NCI-H1436 treated with DMSO at 0.1 percent for 48 hours (cell line): ENCODE measurements around the gene ATP11A.
"Not testable (repeated sequence)": the region's sequence is repeated elsewhere in the genome, so short reads cannot be mapped to it uniquely, and the experiment has no call there.

Source experiments
- DNase-seq: peaks from one replicate; lab custom pipeline; 2025; lab: John Stamatoyannopoulos, UW

The ATP11A gene

DNA sequence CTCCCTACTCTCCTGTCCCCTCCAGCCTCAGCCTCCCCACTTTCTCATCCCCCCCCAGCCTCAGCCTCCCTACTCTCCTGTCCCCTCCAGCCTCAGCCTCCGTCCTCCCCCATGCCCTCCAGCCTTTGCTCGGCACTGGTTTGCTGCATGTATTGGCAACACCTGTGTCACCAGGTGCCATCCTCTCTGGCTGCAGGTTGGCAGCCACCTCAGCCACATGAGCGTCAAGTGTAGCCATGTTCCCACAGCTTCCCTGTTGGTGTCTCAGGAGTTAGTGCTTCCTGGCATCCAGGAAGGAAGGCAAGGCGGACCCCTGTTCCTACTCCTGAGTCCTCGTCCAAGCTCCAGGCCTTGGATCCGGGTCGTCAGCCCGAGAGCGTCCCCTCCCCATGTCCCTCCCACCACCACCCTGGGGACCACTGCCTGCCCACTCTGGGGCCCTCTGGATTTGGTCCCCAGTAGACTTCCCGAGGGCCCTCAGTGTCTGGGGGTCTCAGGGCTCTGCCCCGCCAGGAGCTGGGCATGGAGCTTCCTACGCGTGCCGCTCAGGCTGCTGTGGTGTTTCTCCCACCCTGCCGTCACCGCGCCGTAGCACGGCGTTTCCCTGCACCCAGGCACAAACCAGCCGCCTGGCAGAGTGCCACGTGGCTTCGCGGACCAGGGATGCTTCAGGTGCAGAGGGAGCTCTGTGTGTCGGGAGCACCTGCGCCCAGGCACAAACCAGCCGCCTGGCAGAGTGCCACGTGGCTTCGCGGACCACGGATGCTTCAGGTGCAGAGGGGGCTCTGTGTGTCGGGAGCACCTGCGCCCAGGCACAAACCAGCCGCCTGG is 150.8 kb downstream of the ATP11A start:
- no peak for DNase-seq

DNA sequence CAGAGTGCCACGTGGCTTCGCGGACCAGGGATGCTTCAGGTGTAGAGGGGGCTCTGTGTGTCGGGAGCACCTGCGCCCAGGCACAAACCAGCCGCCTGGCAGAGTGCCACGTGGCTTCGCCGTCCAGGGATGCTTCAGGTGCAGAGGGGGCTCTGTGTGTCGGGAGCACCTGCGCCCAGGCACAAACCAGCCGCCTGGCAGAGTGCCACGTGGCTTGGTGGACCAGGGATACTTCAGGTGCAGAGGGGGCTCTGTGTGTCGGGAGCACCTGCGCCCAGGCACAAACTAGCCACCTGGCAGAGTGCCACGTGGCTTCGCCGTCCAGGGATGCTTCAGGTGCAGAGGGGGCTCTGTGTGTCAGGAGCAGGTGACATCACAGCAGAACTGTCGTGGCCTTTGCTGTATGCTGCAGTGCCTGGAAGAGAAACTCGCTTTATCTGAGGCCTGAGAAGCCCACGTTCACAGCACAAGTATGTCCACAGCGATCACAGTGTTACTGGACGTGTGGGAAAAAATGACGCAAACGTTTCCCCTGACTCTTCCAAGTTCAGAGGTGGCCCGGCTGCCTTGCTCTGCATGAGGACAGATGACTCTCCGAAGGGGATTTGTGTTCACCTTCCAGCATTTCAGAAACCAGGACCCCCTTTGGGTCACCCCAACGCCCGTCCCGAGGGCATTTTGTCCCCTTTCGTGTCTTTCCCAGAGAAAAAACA is 151.6 kb downstream of the ATP11A start:
- not testable (repeated sequence) for DNase-seq

DNA sequence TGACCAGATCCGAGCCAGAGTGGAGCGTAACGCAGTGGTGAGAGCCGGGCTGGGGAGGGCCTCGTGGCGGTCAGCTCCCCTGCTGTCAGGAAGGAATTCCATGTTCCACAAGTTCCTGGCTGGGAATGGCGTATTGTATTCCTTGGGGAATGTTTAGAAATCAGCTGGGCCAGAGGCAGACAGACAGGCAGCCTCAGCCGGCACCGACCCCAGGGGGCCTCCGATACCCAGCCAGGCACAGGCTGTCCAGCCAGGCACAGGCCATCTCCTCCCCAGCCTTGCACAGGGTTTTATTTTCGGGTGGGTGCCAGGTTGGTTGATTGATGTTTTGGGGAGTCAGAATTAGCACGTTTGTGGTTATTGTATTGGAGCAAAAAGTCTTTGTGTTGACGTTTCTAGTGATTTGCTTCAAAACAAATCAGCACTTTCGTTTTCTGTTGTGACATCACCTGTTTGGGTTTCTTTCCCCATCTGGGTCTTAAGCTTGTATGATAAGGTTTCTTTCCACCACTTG is 152.6 kb downstream of the ATP11A start:
- no peak for DNase-seq

DNA sequence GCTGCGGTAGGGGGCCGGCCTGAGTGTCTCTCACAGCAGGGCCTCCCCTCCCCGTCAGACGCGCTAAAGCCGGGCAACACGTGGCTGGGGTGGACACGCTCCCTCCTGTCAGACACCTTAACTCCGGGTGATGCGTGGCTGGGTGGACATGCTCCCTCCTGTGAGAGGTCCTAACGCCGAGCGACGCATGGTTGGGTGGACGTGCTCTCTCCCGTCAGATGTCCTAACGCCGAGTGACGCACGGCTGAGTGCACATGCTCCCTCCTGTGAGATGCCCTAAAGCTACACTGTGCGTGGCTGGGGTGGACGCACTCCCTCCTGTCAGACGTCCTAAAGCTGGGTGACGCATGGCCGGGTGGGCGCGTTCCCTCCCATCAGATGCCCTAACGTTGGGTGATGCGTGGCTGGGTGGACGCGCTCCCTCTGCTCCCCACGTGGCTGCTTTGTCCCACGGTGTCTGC is 153.1 kb downstream of the ATP11A start:
- DNase-seq = no peak

DNA sequence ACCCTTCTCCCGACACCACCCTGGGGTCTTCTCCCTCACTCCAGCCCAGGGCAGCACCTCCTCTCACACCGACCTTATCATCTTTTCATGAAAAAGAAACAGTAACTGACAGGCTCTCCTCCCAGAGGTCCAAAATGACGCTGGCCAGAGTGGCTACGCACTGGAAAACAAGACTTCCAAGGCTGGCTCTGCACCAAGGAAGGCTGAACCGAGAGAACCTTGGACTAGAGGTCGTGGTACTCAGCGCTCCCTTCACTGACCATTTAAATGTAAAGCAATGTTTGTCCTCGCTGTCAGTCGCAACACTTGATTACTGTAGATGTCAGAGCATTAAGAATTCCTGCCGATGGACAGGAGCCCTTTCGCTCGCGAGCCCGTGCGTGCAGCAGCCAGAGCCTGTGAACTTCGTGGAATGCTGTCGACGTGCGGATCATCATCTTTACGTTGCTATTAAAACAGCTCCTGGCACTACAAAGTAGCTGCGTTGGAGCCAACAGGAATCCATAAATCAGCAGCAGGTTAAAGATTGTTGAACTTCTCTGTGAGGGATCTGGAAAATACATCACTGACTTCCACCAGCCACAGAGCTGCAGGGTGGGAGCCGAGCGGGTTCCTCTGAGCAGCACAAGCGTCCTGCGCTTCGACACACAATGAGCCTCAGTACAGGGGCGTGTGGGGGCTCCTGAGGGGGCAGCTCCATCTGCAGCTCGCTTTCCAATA is 153.7 kb downstream of the ATP11A start:
- no peak for DNase-seq

DNA sequence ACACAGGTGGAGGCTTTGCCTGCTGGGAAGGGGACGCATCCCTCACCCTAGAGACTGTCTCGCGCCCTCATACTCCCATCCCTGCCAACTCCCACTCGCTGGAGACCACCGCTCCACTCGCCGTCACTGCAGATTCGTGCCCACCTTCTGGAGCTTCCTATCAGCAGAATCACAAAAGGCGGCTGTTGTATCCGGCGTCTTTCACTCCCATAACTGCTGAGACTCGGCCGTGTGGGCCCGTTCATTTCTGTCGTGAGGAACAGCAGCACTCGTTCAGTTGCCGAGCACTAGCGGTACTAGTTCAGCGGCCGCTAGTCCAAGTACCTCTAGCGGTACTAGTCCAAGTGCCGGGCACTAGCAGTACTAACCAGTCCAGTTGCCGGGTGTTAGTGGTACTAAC is 154.6 kb downstream of the ATP11A start:
- DNase-seq = no peak

DNA sequence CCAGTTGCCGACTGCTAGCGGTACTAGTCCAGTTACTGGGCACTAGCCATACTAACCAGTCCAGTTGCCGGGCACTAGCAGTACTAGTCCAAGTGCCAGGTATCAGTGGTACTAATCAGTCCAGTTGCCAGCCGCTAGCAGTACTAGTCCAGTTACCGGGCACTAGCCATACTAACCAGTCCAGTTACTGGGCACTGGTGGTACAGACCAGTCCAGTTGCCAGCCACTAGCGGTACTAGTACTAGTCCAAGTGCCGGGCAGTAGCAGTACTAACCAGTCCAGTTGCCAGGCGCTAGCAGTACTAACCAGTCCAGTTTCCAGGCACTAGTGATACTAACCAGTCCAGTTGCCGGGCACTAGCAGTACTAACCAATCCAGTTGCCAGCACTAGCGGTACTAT is 155.0 kb downstream of the ATP11A start:
- no peak for DNase-seq

DNA sequence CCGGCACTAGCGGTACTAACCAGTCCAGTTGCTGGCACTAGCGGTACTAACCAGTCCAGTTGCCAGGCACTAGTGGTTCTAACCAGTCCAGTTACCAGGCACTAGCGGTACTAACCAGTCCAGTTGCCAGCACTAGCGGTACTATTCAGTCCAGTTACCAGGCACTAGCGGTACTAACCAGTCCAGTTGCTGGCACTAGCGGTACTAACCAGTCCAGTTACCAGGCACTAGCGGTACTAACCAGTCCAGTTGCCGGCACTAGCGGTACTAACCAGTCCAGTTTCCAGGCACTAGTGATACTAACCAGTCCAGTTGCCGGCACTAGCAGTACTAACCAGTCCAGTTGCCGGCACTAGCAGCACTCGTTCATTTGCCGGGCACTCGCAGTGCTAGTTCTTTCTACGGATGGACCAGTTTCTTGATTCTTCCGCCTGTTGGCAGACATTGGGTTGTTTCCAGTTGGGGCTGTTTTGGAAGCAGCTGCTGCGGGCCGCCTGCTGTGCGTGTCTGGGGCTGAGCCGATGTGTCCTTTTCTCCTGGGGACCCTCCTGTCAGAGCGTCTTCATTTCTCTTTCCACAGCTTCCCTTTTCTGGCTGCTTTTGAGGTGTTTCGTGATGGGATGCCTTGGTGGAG is 155.8 kb downstream of the ATP11A start:
- DNase-seq = no peak

DNA sequence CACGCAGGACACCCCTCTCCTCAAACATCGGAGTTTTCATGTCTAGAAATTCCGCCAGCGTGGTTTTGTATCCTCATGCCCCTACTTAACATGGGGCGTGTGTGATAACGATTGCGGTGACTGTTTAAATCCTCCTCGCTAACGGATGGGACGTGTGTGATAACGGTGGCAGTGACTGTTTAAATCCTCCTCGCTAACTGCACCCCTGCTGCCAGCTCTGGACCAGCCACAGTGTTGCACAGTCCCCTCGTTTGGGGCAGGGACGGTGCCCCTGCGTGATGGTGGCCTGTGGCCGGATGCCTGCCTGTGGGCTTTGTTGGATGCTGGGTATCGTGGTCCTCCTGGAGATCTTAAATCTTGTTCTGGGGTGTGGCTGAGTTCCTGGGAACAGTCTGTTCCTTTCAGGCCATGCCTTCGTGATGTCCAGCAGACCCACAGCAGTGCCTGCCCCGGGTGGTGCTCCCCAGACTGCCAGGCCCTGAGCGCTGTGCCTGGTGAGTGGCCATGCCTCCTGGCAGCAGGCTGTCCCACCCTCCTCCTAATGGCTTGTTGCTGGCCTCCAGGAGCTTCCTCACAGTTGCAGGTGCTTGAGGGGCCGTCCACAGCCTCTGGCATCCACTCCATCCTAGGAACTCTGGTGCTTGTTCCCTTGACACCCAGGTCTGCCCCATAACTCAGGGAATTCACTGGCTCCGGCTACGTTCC is 156.7 kb downstream of the ATP11A start:
- no peak for DNase-seq

DNA sequence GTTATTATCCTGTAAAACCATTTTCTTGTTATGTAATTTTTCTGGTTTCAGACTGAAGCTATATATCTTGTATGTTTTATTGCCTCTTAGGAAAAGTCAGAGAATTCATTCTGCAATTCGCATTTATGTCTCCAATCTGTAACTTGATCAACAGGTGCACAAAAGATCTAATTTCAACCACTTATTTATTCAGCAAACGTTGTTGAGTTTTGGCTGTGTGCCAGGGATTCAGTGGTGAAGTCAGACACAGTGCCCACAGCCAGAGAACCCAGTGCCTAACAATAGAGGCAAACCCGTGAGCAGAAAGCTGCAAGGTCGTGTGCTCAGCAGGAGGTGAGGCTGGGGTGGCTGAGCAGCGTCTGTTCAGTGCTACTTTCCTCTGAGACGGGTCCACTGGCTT is 159.7 kb downstream of the ATP11A start:
- DNase-seq = peak; percentile 54

DNA sequence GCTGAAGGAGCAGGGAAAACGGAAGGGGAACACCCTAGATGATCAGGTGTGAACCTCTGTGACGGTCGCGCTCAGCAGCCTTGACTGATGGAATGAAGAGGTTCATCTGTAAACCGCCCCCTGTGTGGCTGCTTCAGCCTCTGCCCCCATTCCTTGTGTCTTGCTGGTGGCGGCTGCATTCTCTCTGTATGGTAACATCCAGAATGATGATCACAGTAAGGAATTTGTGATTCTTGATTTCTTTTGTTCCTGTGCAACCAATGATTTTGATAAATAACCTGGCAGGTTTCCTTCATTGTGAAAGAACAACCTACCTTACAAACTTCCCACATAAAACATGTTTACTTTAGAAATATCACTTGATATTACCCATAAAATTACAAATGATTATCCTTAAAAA is 160.4 kb downstream of the ATP11A start:
- no peak for DNase-seq

DNA sequence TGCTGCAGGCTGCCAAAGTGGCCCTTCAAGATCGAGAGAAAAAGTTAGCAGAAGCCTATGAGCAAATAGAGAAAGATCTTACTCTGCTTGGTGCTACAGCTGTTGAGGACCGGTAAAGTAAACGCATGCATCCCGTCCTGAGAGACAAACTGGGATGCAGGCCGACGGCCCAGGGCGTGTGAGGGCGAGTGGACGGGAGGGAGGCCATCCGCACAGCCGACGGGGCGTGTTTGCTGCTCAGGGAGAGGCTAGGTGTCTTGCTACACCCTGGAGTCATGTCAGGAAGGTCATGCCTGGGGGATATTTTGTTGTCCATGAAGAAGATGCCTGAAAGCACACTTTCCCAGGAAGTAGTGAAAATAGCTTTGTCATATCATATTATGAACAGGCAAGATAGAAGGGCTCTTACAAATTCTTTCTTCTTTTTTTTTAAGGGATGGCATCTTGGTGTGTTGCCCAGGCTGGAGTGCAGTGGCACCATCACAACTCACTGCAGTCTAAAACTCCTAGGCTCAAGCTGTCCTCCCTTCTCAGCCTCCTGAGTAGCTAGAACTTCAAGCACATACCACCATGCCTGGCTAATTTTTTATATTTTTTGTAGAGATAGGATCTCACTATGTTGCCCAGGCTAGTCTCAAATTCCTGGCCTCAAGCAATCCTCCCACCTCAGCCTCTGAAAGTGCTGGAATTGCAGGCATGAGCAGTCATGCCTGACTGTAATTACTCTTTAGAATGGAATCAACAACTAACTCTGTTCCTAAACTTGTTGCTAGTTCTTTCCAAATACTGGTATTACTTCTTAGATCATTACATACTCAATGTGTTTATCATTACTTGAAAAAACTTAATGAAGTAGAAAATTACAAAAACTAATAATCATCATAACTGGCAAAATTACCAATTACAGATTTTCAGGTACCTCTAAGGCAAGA is 161.5 kb downstream of the ATP11A start:
- DNase-seq = no peak

DNA sequence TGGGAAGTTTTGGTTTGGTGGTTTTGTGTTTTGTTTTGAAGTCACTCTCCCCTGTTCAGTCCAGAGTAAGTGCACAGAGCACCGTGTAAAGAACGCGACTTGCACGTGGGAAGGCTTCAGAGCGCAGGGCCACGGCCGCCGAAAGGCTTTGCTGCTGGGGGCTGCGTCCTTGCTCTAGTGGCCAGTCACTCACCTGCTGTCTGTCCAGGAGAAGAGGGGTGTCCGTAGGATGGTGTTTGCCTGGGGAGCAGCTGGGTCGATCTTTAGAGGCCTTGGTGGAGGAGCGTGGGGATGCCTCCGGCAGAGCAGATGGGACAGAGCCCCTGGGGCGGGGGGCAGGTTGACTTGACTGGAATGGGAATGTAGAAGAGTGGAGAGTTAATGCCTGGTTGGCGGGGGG is 162.6 kb downstream of the ATP11A start:
- no peak for DNase-seq

DNA sequence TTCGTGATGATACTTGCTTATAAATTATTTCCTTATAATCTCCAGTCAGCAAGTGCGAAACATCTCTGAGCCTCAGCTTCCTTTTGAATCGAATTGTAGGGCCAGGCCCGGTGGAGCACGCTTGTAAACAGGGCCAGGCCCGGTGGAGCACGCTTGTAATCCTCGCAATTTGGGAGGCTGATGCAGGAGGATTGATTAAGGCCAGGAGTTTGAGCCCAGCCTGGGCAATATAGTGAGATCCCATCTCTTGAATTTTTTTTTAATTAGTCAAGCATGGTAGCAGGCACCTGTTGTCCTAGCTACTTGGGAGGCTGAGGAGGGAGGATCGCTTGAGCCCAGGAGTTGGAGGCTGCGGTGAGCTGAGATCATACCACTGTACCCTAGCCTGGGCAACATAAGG is 163.0 kb downstream of the ATP11A start:
- DNase-seq = no peak

DNA sequence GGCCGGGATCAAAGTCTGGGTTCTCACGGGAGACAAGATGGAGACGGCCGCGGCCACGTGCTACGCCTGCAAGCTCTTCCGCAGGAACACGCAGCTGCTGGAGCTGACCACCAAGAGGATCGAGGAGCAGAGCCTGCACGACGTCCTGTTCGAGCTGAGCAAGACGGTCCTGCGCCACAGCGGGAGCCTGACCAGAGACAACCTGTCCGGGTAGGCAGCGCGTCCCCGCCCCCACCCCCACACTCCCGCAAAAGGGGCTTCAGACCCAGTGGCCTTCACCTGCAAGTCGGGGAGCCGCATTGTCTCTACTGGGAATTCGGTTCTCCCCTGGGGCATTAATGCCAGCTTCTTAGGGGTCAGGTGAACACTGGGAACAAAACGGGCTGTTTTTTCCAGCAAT is 164.5 kb downstream of the ATP11A start:
- no peak for DNase-seq

DNA sequence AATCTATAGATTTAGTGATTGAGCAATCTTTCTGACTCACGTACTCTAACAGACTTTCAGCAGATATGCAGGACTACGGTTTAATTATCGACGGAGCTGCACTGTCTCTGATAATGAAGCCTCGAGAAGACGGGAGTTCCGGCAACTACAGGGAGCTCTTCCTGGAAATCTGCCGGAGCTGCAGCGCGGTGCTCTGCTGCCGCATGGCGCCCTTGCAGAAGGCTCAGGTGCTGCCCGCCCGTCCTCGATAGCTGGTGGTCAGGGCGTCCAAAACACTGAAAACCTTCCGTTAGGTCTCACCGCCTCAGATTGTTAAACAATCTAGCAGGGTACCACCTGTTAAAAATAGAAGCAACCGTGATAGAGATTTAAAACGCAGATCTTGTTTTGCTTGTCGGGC is 166.0 kb downstream of the ATP11A start:
- DNase-seq = no peak

DNA sequence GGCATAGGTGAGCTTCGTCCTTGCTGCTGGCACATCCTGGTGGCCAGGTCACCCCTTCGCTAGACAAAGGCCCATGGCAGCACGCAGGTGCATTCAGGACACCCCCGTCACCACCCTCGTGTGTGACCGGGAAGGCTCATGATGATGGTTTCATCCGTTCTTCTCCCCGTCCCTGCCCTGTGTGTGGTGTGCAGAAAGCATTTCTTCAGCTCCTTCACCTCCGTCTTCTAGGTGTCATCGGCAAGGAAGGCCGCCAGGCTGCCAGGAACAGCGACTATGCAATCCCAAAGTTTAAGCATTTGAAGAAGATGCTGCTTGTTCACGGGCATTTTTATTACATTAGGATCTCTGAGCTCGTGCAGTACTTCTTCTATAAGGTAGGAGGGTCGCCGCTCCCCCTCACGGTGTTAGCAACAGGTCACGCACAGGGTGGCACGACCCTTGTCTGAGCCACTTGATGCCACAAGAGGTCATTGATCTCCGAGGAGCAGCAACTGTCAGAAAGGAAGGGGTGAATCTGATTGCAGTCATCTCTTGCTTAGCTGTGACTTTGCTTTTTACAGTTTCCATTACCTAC is 168.2 kb downstream of the ATP11A start:
- DNase-seq = no peak

DNA sequence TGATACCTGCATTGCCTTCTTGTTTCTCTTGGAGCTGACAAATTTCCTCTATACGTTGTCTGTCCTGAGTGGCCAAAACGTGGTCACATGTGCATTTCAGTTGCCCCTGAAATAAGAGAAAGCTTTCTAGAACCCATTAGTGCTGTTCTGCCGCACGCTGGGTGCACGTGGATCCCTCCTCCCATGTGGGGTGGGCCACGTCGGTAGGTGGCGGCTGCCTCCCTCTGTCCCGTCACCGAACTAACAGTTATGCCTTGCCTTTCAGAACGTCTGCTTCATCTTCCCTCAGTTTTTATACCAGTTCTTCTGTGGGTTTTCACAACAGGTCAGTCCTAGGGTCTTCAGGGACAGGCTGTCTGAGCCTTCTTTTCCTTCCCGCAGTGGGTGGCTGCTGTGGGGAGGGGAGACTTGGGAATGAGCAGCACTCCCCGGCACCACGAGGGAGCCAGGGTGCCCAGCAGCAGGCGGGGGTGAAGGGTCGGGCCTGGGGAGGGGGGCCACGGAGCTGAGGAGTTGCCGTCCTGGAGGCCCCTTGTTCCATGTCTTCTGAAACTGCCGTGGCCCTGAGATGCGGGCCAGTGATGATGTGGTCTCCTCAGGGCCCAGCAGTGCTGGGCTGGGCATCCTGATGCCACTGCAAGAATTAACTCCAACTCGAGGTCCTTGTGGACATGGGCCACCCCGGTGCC is 169.4 kb downstream of the ATP11A start:
- DNase-seq = no peak

DNA sequence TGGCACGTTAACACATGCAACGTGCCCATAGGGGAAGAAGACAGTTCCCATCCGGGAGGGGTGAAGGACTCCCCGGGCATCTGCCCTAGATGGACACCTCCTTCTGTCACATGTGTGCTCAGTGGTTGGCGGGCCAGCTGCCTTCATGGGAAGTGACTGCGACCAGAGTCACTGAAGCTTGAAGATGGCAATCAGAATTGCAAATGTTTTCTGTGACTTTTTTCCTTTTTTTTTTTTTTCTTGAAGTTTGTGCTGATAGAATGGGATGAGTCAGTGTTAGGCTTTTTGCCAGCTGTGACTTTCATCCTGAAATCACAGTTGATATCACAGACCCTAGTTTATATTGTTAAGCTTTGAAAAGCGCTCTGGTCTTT is 170.0 kb downstream of the ATP11A start:
- no peak for DNase-seq
